ENCODE data around the gene ZNF423. TPM values are rescaled to one million over a fixed set of nuclear protein-coding genes. Genes with fewer than 3 reads are reported as not detected.
"Not testable (repeated sequence)": the region's sequence is repeated elsewhere in the genome, so short reads cannot be mapped to it uniquely, and the experiment has no call there.

The ZNF423 gene
- polyA plus RNA-seq, 3 donors: 1.9 to 15.4 (median 8.7) TPM

DNA sequence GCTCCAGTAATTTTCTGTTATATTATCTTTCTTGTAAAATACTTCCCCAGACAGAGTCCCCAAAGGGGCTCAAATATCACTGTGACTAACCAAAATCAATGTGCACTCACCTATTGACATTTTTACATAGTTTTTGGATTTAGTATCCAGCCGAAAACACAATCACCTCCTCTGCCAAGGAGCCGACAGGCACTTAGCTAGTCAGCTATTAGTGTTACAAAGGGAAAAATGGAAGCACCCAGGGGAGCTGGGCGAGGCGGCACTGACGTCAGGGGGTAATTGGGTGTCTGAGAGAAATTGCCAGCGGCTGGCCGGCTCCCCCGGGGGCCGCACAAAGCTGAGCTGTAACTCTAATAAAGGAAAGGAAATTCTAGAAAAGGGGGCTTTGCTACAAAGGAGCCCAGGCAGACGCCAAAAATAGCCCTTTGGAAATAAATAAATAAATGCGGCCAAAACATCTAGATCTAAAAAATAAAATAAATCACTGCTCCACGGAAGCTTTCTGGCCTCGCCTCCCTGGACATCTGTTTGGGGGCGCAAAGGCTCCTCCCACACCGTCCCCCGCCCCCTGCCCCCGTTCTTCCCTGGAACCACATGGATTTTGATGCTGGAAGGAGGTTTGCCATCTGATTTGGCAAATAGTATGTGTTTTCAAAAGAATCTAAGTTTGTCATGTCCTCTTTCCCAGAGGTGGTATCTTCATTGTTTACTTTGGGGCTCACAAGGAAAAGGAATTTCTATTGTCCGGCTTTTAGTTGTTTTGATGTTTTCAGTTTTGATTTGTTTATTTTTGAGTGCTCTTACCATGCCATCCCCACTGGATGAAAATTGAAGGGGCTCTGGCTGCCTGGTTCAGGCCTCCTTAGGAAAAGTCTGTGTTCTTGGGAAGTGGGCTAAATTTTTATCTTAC is 156.7 kb downstream of the ZNF423 start:
- 47 to 77% (median 52%) methylated on average over 18 of the region's 18 CpGs for WGBS, 3 donors
- H3K27ac ChIP-seq (ENCODE audit: low read depth, low read length): no peak overlapping the region

DNA sequence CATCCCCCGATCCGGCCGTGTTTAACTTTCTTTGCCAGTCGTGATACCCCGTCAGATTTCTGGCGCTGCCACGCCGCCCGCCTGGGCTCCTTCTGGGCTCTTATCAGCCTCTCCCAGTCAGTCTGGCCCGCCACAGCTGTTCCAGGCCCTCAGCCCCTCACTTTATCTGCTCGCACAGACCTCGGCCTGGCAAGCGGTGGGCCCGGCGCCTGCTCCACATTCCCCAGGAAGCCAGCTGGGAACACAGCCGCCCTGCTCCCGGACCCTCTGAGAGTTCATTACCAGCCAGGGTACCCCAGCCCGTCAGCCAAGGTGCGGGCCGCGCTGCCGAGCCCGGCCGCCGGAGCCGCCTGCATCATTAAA is 157.5 kb downstream of the ZNF423 start:
- 45 to 74% (median 70%) methylated on average over 25 to 26 of the region's 26 CpGs for WGBS, 3 donors
- no peak overlapping the region for H3K27ac ChIP-seq (ENCODE audit: low read depth, low read length)

DNA sequence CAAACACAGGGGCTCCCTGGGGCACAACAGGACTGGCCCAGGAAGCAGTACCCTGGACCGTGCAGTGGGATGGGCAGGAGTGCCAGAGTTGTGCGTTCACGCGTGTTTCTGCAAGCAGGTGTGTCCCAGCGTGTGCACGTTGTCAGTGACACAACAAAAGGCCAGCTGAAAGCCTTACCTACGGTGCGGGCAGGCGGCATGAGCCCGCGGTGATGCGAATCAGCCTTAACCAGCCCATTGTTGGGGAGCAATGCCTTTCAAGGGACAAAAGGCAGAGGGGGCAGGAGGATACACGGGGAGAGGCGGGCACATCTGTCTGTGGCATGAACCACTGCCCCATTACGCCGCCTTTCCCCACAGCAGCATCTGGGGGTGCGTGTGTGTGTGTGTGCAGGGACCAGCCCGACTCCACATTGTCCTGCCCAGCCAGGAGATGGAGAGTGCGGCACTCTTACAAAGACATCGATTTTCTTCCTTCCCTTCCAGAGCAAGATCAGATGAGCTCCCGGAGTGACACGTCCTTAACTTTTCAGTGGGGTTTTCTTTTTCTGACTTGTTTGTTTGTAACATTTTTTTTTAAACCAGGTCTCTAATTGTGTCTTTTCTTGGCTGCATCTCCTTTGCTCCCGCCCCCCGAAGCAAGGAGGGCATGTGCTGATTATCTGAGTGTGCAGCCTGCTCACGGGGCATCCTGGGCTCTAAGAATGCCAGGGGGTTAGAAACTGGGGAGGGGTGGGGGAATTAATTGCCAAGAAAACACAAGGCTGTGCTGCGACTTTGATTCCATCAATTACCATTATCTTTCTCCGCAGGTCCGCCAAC is 158.1 kb downstream of the ZNF423 start:
- H3K27ac ChIP-seq (ENCODE audit: low read depth, low read length): no peak overlapping the region
- WGBS, 3 donors: 76 to 91% (median 88%) methylated on average over 28 of the region's 28 CpGs

DNA sequence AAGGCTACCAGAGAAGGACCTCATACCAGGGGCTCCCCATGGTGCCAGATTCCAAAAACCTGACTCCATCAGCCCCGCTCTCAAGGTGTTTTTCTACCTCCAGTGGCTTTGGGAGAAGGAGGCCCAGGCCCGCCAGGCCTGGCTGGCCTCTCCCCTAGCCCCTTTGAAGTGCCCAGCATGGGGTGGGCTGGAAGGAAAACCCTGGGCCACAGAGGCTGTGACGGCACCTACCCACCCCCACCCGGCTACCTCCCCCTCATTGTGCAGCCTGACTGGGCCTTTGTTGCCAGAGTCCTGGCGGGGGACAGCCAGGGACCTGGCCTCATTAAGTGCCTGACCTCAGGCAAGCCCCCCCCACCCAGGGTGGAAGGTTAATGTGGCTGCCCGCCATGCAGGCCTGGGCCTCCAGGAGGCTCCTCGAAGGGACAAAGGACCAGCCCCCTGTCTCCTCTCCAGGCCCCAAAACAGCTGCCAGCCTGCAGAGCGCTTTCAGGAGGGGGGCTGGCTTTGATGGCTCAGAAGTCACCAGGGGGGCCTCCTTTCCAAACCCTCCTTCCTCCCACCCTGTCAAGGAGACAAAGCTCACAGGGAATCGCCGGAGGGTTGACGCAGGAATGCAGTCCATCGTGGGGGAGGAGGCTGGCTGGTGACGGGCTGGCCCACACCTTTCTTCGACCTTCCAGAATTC is 159.4 kb downstream of the ZNF423 start:
- 85 to 90% (median 87%) methylated on average over 14 of the region's 14 CpGs for WGBS, 3 donors
- H3K27ac ChIP-seq (ENCODE audit: low read depth, low read length): no peak overlapping the region

DNA sequence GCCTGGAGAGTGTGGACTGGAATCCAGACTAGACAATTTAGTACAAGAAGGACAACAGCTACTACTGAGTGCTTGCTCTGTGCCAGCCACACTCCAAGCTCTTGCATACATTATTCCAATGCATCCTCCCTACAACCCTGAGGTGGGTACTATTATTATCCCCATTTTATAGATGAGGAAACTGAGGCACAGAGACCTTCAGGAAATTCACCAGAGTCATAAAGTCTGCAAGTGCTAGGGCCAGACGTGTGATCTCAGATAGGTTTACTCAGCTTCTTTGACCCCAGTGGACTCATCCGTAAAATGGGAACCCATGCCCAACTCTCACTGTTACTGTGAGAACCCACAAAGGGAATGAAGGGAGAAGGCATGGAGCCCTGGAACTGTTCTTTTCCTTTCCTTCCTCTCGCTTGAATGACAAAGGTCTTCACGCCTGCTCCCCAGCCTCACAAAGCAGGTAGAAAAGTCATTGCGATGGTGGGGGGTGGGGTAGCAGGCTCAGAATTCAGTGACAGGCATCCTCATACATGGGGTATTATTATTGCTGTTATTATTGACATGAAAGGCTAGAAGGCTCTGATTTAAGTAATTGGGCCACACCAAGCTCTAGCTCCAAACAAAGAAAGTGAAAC is 160.0 kb downstream of the ZNF423 start:
- WGBS, 3 donors: 92 to 96% (median 92%) methylated on average over 5 of the region's 5 CpGs
- H3K27ac ChIP-seq (ENCODE audit: low read depth, low read length): no peak overlapping the region

DNA sequence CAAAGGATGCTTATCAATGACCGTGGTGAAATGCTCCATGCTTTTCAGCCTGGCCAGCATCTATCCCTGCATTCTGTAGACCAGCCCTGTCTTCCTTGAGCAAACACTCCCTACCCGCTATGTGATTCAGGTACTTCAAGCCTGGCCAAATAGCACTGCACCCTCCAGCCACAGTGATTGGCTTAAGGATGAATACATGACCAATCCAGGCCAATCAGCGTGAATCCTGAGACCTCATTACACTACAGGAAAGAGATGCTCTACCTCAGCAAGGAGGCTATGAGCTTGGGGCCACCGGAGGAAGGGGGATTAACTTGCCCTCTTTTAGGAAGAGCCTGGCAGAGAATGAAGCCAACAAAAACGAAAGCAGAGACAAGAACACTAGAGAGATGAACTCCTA is 162.5 kb downstream of the ZNF423 start:
- H3K27ac ChIP-seq (ENCODE audit: low read depth, low read length): no peak overlapping the region
- WGBS, 3 donors: 80 to 90% (median 82%) methylated on average over 5 of the region's 5 CpGs

DNA sequence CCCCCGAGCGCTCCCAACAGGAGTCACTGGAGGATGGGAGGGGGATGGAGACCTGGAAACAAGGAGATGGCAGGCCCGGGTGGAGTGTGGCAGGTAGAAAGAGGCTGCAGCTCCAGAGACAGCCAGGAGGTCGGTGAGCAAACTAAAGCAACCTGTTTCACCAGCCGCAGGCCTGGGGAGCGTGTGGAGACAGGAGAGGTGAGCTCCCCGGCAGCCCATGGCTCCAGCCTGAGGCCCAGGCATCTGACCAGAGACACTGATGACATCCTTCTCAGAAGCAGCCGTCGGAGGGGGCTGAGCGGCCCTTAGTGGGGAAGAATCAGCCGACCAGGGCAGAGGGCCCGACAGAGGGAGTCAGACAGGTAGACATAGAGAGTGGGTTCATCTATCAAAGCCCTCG is 165.1 kb downstream of the ZNF423 start:
- WGBS, 3 donors: 89 to 91% (median 90%) methylated on average over 13 of the region's 13 CpGs
- H3K27ac ChIP-seq (ENCODE audit: low read depth, low read length): no peak overlapping the region

DNA sequence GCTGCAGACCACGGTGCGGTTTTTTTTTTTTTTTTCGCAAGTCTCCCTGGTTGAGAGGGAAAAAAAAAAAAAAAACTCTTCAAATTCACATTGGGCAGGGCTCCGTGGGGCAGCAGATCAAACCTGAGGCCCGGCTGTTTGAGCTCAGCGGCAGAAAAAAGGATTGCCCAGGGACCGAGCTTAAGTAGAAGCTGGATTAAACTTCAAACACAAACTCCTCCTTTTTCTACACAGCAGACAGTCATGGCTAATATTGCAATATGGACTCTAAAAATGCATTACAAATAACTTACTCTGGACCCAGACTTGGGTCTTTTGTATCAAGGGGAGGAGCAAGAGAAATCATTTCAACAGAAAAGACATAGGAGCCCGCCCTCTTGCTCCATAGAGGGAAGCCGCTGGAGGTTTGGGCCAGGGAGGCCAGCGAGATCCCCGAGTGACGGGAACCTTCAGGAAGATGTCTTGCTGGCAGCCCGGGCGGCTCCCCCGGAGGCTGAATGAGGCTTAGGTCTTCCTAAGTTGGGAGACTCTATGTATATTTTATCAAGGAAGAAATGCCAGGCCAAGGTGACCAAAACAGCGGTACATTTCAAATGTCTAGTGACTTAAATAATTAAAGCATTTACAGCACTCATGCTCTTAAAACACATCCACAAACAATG is 167.7 kb downstream of the ZNF423 start:
- WGBS, 3 donors: 75 to 87% (median 75%) methylated on average over 16 of the region's 16 CpGs

DNA sequence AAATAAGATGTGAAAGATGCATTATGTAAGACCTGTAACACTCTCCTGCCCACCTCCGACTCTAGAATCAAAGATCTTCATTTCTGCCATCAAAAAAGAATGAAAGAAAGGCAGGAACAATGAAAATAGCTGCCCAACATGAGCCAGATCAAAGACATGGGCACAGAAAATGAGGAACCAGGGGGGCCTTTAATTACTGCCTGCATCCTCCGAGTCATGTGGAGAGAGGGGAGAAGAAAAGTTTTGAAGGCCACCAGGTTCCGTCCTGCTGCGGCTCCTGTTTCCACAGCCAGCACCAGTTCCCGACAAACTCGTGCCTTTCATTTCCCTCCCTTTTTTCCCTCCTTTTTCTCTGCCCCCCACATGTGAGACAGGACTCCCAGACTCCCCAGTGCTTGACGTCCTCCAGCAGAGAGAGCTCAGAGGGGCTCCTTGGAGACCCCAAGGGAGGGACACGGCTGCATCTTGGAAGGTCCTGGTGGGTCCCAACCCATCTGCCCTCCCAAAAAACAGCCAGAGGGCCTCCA is 168.4 kb downstream of the ZNF423 start:
- no peak overlapping the region for H3K27ac ChIP-seq (ENCODE audit: low read depth, low read length)
- WGBS, 3 donors: 38 to 80% (median 45%) methylated on average over 8 of the region's 8 CpGs

More for the DNA sequence above, 167.7 kb downstream of the ZNF423 start:
- H3K27ac ChIP-seq (ENCODE audit: low read depth, low read length): no peak overlapping the region

DNA sequence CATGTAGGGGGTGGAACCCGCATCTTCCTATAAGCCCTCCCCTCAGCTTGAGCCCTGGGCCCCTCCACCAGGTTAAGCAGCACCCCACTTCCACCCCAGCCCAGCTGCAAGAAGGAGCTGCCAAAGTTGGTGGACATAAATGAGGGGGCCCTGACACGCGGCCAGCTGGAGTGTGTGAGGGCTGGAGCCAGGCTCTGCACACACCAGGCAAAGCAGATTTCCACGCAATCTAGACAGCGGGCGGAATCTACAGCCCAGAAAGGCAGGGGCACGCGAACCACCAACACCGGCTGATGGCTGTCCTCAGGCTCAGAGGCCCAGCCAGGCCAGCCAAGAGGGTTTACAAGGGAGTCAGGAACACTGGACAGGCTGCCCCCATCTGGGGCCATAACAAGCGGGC is 171.2 kb downstream of the ZNF423 start:
- 91 to 95% (median 95%) methylated on average over 10 of the region's 10 CpGs for WGBS, 3 donors
- H3K27ac ChIP-seq (ENCODE audit: low read depth, low read length): no peak overlapping the region

DNA sequence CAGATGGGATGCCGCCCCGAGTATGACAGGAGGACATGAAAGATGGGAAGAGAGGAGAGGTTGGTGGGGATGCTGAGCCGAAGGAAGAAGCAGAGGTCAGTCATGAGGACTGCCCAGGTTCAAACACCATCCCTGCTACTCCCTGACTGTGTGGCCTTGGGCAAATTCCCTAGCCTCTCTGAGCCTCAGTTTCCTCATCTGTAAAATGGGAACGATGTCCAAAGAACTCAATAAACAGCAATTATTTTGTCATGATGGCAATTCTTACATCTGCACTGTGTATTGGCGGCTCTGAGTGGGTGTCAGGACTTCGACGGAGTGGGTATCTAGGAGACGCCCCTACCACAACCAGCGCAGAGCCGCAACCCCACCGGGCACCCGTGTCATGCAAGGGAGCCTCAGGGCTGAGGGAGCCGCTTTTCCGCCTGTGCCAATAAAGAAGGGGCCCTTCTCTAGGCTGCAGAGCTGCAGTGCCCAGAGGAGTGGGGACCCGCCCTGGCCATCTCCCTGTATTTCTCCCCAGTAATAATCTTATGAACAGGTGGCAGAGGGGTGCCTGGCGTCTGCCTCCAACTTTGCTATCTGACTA is 173.2 kb downstream of the ZNF423 start:
- 95 to 97% (median 96%) methylated on average over 16 of the region's 16 CpGs for WGBS, 3 donors
- no peak overlapping the region for H3K27ac ChIP-seq (ENCODE audit: low read depth, low read length)

DNA sequence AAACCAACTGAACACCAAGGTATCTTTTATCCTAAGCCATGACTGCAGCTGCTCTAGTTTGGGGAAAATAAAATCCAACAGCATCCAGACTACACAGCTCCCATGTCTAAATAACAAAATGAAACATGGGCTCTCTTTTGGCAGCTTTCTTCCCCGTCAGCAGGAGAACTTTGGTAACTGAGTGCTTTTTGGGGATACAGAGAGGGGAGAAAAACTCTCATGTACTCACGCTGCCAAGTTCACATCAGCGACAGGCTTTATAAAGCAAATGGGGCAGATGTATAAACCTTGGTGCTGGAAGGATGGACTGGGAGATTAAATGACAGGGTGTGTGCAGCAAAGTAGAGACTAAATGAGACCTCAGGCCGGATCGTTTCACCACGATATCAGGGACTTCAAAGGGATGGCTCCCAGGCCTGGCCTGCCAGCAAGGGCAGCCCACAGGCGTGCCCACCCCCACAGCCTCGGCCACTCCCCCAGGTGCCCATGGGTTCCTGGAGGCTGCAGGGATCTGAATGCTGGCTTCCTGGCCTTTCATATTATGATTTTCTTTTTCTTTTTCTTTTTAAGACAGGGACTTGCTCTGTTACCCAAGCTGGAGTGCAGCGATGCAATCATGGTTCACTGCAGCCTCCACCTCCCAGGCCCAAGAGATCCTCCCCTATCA is 174.6 kb downstream of the ZNF423 start:
- H3K27ac ChIP-seq (ENCODE audit: low read depth, low read length): no peak overlapping the region
- WGBS, 3 donors: 81 to 94% (median 89%) methylated on average over 9 of the region's 9 CpGs

DNA sequence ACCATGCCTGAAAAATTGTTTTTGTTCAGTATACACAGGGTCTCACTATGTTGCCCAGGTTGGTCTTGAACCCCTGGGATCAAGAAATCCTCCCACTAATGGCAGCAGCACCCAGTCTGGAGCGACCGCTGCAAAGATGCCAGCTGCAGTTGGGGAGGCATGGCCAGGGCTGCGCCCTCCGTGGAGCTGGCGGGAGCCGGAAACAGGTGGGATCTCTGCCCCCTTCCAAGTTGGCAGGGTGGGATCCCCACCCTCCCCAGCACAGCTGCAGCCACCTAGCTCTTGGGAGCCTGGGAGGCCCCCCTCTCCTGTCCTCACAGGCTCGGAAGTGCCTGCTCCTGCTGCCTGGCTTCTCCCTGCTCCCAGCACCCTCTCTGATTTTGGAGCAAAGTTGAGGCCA is 176.8 kb downstream of the ZNF423 start:
- WGBS, 3 donors: 90 to 98% (median 95%) methylated on average over 6 to 7 of the region's 7 CpGs
- no peak overlapping the region for H3K27ac ChIP-seq (ENCODE audit: low read depth, low read length)

DNA sequence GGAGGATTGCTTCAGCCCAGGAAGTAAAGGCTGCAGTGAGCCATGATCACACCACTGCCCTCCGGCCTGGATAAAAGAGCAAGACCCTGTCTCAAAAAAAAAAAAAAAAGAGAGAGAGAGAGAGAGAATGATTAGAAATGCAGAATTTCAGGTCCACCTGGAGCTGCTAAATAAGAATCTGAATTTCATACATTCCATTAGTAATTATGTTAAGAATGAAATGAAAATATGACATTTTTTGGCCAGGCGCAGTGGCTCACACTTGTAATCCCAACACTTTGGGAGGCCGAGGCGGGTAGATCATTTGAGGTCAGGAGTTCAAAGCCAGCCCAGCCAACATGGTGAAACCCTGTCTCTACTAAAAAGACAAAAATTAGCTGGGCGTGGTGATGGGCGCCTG is 178.3 kb downstream of the ZNF423 start:
- not testable (repeated sequence) for H3K27ac ChIP-seq (ENCODE audit: low read depth, low read length)
- WGBS, 3 donors: 88 to 94% (median 93%) methylated on average over 6 of the region's 6 CpGs

DNA sequence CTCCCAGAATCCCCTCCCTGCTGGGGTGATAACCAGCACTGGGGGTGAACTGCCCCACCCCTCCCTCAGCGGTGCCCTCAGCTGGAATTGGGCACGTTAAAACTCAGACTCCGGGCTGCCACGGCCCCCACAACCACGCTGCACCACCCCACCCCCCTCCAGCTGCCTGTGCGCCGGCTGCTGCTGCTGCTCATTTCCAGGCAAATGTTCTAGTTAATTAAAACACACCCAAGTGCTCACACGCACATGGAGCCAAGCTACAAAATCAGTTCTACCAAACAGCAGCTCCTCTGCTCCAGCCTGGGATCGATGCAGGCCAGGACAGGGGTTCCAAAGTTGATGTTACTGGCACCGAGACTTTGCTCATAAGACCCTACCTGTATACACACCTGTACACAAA is 180.5 kb downstream of the ZNF423 start:
- 72 to 85% (median 72%) methylated on average over 10 of the region's 10 CpGs for WGBS, 3 donors
- no peak overlapping the region for H3K27ac ChIP-seq (ENCODE audit: low read depth, low read length)

DNA sequence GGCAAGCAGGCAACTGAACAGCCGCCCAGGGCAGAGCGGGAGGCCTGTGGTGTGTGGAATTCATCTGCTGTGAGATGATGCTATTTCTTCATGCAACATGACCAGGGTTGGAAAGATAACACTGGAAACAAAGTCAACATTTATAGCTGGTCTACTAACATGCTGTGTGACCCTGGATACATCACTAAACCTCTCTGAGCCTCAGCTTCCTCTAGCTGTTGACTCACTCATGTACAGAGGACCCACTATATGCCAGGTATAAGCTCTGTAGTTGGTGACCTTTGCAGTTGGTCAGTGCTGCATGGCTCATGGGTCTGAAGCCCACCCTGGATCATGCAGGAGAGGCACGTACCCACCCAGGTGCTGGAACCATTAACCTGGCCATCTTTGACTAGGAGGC is 180.9 kb downstream of the ZNF423 start:
- 92 to 96% (median 92%) methylated on average over 3 of the region's 3 CpGs for WGBS, 3 donors
- no peak overlapping the region for H3K27ac ChIP-seq (ENCODE audit: low read depth, low read length)

DNA sequence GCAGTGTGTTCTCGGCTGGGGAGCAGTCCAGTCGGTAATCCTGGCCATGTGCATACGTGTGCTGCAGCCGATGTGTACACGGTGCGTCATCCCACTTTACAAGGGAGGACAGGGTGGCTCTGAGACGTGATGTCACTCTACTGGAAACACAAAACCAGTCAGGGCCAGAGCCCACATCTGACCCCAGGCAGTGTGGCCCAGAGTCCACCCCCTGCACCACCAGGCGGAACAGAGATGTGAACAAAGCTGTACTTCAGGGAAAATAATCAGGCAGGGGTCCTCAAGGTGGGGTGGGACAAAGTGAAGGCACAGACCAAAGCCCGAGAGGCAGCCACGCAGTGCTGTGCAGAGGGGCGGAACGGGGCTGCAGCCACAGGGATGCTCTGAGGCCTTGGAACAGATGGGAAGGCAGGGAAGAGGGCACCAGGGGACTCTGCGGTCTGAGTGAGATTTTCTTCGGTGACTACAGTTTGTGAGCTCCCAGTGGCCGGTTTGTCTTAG is 181.5 kb downstream of the ZNF423 start:
- WGBS, 3 donors: 88 to 92% (median 89%) methylated on average over 15 of the region's 15 CpGs
- H3K27ac ChIP-seq (ENCODE audit: low read depth, low read length): no peak overlapping the region

Measured in adipose tissue (tissue), 3 donors.